WI38 (cell line): ENCODE data around the gene MANEA.

Experiments
- H3K4me3 ChIP-seq: 2 replicates; pipeline ENCODE4 v1.5.1; 2011; ENCODE audit warnings: low read depth, mild to moderate bottlenecking, control low read depth, low read length
- CTCF ChIP-seq: IDR thresholded peaks from 2 replicates; pipeline ENCODE4 v1.5.1; 2012; ENCODE audit warnings: low read depth, mild to moderate bottlenecking, control low read depth, low read length

Gene MANEA

GRCh38 chr6:95636552-95637431 is 59.5 kb downstream of the MANEA start:
- TF ChIP-seq CTCF = no peak
- no peak overlapping the region for H3K4me3 ChIP-seq

GRCh38 chr6:95648636-95649035 is 71.3 kb downstream of the MANEA start:
- no peak for TF ChIP-seq CTCF
- H3K4me3 ChIP-seq = no peak overlapping the region

- TF ChIP-seq CTCF = no peak
- H3K4me3 ChIP-seq = no peak overlapping the region
Observed at GRCh38 chr6:95649451-95649850, 72.1 kb downstream of the MANEA start.

- H3K4me3 ChIP-seq = no peak overlapping the region
- no peak for TF ChIP-seq CTCF
Observed at GRCh38 chr6:95654176-95654575, 76.8 kb downstream of the MANEA start.

- H3K4me3 ChIP-seq = no peak overlapping the region
- no peak for TF ChIP-seq CTCF
Observed at GRCh38 chr6:95658886-95659285, 81.6 kb downstream of the MANEA start.
